H1 (cell line): ENCODE measurements around the gene C1orf21. TPM values are rescaled to one million over a fixed set of nuclear protein-coding genes. Genes with fewer than 3 reads are reported as not detected.

ENCODE experiments used
- BRCA1 ChIP-seq: IDR thresholded peaks from 2 replicates; pipeline ENCODE4 v1.6.1; 2012; ENCODE audit warnings: low read depth, low read length, improper control_type of control experiment
- EGR1 ChIP-seq: IDR thresholded peaks from 2 replicates; pipeline ENCODE4 v1.6.1; 2011; ENCODE audit warnings: low read depth, low read length, borderline replicate concordance
- NANOG ChIP-seq: IDR thresholded peaks from 2 replicates; pipeline ENCODE4 v1.6.1; 2011; ENCODE audit warnings: low read length, low read depth, mild to moderate bottlenecking, inconsistent platforms; ENCODE audit not compliant: insufficient read depth, poor library complexity, severe bottlenecking
- POU5F1 ChIP-seq: IDR thresholded peaks from 2 replicates; pipeline ENCODE4 v1.6.1; 2011; ENCODE audit warnings: low read depth, mild to moderate bottlenecking, low read length, moderate library complexity
- RBBP5 ChIP-seq: IDR thresholded peaks from 2 replicates; pipeline ENCODE4 v1.7.1; 2012; ENCODE audit warnings: low read depth, mild to moderate bottlenecking, inconsistent platforms, low read length, moderate library complexity, borderline replicate concordance
- SIN3A ChIP-seq, 2 experiments: IDR thresholded peaks in 1 of 2; conservative IDR thresholded peaks in 1 of 2; 2 replicates each; pipeline ENCODE4 v1.6.1; 2011 to 2012; ENCODE audit warnings: low read length in 2 of 2, improper control_type of control experiment in 1 of 2, low read depth in 1 of 2, mild to moderate bottlenecking in 1 of 2
- TBP ChIP-seq: IDR thresholded peaks from 2 replicates; pipeline ENCODE4 v1.6.1; 2011; ENCODE audit warnings: low read depth, low read length, improper control_type of control experiment
- polyA plus RNA-seq, 7 experiments: library from polyadenylated mRNA; depleted of rRNA in 3 of 7; stranded (reverse) in 5 of 7; unstranded in 2 of 7; fragments of >200 nt in 5 of 7; fragments of 200-250 nt in 2 of 7; gene quantifications; 1 replicate in 5 of 7; 2 replicates in 1 of 7; 4 replicates in 1 of 7; pipeline versions ENCODE4 v1.2.1 to v1.2.3, GENCODE V29; 2011 to 2013; ENCODE audit warnings: missing spikeins in 2 of 7, mixed read lengths in 2 of 7
- total RNA-seq: library from RNA; stranded (reverse); fragmentation: NEBNext Ultra II Directional; extraction: Animal tissue kit (Norgen Biotek cat#: 25700); gene quantifications from 2 replicates; pipeline ENCODE4 v1.2.1, GENCODE V29; 2021
- TF ChIP-seq, protein P1 (sequence below): fragments of 300-600 bp; sonication (generic); IDR thresholded peaks from 2 replicates; pipeline ENCODE4 v1.7.1; 2012; ENCODE audit warnings: low read length, moderate library complexity, mild to moderate bottlenecking, inconsistent platforms; ENCODE audit not compliant: insufficient replicate concordance

C1orf21 gene
- total and polyA plus RNA-seq, 2 of the 8 experiments (the other 6 are each of a cell fraction or from before 2014, with no cell fraction given), result 16.6 to 51.0 TPM

DNA sequence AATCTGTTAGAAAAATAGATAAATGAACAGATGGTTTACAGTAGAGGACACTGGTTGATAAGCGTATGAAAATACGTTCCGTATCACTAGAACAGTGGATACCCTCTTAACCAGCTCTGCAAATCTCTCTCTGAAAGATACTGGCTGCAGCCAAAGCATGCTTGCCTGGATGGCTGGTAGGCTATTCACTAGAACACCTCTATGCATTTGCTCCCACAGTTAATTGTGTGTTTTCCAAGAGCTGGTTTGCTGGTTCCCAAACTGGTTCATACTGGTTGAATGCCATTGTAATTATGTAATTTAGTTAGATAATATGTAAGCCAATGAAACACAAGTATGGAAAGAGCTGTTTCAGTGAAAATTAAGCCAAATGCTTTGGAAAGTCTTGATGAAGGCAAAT, 126.6 kb downstream of the C1orf21 start (continued):
- TF ChIP-seq, protein P1, sequence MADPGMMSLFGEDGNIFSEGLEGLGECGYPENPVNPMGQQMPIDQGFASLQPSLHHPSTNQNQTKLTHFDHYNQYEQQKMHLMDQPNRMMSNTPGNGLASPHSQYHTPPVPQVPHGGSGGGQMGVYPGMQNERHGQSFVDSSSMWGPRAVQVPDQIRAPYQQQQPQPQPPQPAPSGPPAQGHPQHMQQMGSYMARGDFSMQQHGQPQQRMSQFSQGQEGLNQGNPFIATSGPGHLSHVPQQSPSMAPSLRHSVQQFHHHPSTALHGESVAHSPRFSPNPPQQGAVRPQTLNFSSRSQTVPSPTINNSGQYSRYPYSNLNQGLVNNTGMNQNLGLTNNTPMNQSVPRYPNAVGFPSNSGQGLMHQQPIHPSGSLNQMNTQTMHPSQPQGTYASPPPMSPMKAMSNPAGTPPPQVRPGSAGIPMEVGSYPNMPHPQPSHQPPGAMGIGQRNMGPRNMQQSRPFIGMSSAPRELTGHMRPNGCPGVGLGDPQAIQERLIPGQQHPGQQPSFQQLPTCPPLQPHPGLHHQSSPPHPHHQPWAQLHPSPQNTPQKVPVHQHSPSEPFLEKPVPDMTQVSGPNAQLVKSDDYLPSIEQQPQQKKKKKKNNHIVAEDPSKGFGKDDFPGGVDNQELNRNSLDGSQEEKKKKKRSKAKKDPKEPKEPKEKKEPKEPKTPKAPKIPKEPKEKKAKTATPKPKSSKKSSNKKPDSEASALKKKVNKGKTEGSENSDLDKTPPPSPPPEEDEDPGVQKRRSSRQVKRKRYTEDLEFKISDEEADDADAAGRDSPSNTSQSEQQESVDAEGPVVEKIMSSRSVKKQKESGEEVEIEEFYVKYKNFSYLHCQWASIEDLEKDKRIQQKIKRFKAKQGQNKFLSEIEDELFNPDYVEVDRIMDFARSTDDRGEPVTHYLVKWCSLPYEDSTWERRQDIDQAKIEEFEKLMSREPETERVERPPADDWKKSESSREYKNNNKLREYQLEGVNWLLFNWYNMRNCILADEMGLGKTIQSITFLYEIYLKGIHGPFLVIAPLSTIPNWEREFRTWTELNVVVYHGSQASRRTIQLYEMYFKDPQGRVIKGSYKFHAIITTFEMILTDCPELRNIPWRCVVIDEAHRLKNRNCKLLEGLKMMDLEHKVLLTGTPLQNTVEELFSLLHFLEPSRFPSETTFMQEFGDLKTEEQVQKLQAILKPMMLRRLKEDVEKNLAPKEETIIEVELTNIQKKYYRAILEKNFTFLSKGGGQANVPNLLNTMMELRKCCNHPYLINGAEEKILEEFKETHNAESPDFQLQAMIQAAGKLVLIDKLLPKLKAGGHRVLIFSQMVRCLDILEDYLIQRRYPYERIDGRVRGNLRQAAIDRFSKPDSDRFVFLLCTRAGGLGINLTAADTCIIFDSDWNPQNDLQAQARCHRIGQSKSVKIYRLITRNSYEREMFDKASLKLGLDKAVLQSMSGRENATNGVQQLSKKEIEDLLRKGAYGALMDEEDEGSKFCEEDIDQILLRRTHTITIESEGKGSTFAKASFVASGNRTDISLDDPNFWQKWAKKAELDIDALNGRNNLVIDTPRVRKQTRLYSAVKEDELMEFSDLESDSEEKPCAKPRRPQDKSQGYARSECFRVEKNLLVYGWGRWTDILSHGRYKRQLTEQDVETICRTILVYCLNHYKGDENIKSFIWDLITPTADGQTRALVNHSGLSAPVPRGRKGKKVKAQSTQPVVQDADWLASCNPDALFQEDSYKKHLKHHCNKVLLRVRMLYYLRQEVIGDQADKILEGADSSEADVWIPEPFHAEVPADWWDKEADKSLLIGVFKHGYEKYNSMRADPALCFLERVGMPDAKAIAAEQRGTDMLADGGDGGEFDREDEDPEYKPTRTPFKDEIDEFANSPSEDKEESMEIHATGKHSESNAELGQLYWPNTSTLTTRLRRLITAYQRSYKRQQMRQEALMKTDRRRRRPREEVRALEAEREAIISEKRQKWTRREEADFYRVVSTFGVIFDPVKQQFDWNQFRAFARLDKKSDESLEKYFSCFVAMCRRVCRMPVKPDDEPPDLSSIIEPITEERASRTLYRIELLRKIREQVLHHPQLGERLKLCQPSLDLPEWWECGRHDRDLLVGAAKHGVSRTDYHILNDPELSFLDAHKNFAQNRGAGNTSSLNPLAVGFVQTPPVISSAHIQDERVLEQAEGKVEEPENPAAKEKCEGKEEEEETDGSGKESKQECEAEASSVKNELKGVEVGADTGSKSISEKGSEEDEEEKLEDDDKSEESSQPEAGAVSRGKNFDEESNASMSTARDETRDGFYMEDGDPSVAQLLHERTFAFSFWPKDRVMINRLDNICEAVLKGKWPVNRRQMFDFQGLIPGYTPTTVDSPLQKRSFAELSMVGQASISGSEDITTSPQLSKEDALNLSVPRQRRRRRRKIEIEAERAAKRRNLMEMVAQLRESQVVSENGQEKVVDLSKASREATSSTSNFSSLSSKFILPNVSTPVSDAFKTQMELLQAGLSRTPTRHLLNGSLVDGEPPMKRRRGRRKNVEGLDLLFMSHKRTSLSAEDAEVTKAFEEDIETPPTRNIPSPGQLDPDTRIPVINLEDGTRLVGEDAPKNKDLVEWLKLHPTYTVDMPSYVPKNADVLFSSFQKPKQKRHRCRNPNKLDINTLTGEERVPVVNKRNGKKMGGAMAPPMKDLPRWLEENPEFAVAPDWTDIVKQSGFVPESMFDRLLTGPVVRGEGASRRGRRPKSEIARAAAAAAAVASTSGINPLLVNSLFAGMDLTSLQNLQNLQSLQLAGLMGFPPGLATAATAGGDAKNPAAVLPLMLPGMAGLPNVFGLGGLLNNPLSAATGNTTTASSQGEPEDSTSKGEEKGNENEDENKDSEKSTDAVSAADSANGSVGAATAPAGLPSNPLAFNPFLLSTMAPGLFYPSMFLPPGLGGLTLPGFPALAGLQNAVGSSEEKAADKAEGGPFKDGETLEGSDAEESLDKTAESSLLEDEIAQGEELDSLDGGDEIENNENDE, result no peak
- TF ChIP-seq TBP (no peak), NANOG (no peak), EGR1 (no peak), POU5F1 (no peak), BRCA1 (no peak), RBBP5 (no peak), SIN3A (conservative IDR thresholded peaks at IDR 0.05 in 1 of 2, IDR thresholded peaks at IDR 0.05 in 1 of 2; ENCODE audit: low read depth in 1 of 2, low read length in 2 of 2) (no peak)
